ENCODE data around the gene C5orf34. TPM values are rescaled to one million over a fixed set of nuclear protein-coding genes. Genes with fewer than 3 reads are reported as not detected.
A peak's percentile ranks its signal among the peaks of the same experiment; 100 is the strongest.
"Not testable (repeated sequence)": the region's sequence is repeated elsewhere in the genome, so short reads cannot be mapped to it uniquely, and the experiment has no call there.

C5orf34 gene
- total RNA-seq, 1 donor from 2014 or later: 0.53 TPM

DNA sequence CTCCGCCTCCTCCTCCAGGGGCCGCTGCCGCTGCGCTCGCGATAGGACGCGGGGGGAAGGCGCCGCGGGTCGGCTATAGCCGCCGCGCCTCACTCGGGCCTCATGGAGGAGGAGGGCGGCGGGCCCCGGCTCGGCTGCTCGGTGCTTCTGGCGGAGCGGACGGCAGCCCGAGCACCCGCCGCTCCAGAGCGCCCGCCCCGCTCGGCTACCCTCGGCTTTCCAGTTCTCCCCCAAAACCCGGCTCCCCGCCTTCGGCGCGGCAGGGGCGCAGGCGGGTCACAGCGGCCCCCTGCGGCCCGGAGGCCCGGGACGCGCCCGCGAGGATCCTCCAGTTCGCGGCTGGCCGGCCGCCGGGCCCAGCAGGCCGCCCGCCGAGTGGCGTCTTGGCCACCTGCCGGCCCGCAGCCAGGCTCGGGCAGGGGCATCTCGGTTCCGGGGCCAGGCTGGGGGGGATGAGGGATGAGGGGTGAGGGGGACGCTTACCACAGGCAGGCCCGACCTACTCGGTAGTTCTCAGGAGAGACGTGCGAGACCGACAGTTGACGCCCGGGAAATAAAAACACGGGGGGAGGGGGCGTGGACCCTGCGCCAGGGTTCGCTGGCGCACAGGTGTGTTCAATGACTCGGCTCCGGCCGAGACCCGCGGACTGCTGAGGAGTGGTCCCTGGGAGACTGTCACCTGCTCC is 42.1 kb upstream of the C5orf34 start, which contains the start of gene PAIP1:
Gene PAIP1 (minus strand): TSS at position 221 of the 686 bp plus-strand sequence. CDS start 231 bp downstream, outside the sequence.
- DNase-seq (ENCODE audit: low read depth) (peak; percentile 68), FAIRE-seq (no peak)
- Histone ChIP-seq H3K36me3 (ENCODE audit: control insufficient read depth, insufficient read depth, low read length) (peaks cover 2% of the 10 kb centered on the region), H3K27me3 (ENCODE audit: control insufficient read depth, insufficient read depth, low read length) (no peaks in the 10 kb centered on the region), H3K4me3 (ENCODE audit: low read depth, low read length) (peak within 1 kb of the TSS; percentile 87)
- peak; percentile 46 for TF ChIP-seq CTCF (IDR thresholded peaks at IDR 0.05; ENCODE audit: insufficient read depth, low read length, severe bottlenecking)

- H3K27me3 ChIP-seq (ENCODE audit: control insufficient read depth, insufficient read depth, low read length); H3K36me3 ChIP-seq (ENCODE audit: control insufficient read depth, insufficient read depth, low read length); FAIRE-seq; DNase-seq (ENCODE audit: low read depth): not testable (repeated sequence)
- peak overlapping the region; percentile 87 for H3K4me3 ChIP-seq (ENCODE audit: low read depth, low read length)
Measured at GRCh38 chr5:43556607-43556856, 41.6 kb upstream of the C5orf34 start.

DNA sequence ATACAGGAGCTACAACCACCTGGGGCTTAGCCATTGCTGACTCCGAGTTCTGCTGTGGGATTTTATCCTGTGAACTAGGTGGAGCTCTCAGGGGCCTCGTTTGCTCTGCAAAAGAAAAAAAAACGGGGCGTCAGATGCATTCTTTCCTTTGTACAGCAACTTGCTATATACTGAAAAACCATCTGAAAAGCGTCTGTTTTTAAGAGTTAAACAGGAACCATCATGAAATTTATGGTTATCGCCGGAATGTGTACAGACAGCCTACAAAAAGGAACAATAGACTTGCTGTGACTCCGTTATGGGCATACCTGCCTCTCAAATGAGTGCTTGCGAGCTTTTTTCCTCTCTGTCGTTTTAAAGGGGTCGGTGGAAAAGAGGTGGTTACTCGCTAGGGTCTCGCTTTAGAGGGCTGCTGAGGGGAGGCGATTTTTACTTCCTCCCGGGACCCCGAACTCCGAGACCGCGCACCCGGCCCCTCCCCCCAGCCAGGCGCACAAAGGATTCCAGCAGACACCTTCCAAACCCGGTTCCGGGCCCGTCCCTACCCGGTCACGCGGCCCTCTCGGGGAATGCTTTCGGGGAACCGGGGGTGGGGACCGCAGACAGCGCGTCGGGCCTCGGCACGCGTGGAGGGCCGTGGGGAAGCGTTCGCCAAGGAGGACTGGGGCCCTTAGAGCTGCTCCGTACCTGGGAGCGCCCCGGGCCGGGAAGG is 41.1 kb upstream of the C5orf34 start:
- DNase-seq (ENCODE audit: low read depth): peak; percentile 41
- TF ChIP-seq CTCF (IDR thresholded peaks at IDR 0.05; ENCODE audit: insufficient read depth, low read length, severe bottlenecking): no peak

DNA sequence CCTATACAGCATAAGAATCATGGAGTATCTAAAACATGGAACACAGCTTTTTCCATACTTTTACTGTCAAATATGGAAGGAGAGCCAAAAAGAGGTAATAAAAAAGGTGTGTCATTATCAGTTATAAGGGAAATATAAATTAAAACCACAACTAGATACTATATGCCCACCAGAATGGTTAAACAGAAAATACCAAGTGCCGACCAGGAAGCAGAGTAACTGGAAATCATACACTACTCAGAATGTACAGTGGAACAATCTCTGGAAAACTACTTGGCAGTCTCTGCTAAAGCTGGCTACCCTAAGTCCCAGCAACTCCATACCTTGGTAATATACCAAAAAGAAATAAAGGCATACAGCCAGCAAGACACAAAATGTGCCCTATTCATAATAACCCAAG is 39.5 kb upstream of the C5orf34 start:
- Histone ChIP-seq H3K27me3 (ENCODE audit: control insufficient read depth, insufficient read depth, low read length) (no peaks in the 10 kb centered on the region), H3K36me3 (ENCODE audit: control insufficient read depth, insufficient read depth, low read length) (peaks cover 2% of the 10 kb centered on the region), H3K4me3 (ENCODE audit: low read depth, low read length) (no peak overlapping the region)
- no peak for TF ChIP-seq CTCF (IDR thresholded peaks at IDR 0.05; ENCODE audit: insufficient read depth, low read length, severe bottlenecking)
- DNase-seq (ENCODE audit: low read depth) (no peak), FAIRE-seq (no peak)

More for the DNA sequence above, 41.1 kb upstream of the C5orf34 start:
- H3K36me3 ChIP-seq (ENCODE audit: control insufficient read depth, insufficient read depth, low read length): peaks cover 2% of the 10 kb centered on the region
- peak overlapping the region; percentile 87 for H3K4me3 ChIP-seq (ENCODE audit: low read depth, low read length)
- no peaks in the 10 kb centered on the region for H3K27me3 ChIP-seq (ENCODE audit: control insufficient read depth, insufficient read depth, low read length)
- no peak for FAIRE-seq

- no peak for FAIRE-seq
- peaks cover 2% of the 10 kb centered on the region for H3K36me3 ChIP-seq (ENCODE audit: control insufficient read depth, insufficient read depth, low read length)
Measured at GRCh38 chr5:43553381-43553780, 38.4 kb upstream of the C5orf34 start.

More at GRCh38 chr5:43553381-43553780, 38.4 kb upstream of the C5orf34 start:
- H3K4me3 ChIP-seq (ENCODE audit: low read depth, low read length): no peak overlapping the region
- no peak for TF ChIP-seq CTCF (IDR thresholded peaks at IDR 0.05; ENCODE audit: insufficient read depth, low read length, severe bottlenecking)
- H3K27me3 ChIP-seq (ENCODE audit: control insufficient read depth, insufficient read depth, low read length): no peaks in the 10 kb centered on the region
- DNase-seq (ENCODE audit: low read depth): peak; percentile 50

Measured in bronchial epithelial cell (primary cell).